A549 (cell line): ENCODE data around the gene PACS1.

ENCODE experiments used
- POLR2A ChIP-seq: IDR thresholded peaks from 2 replicates; pipeline ENCODE4 v1.6.1; 2012; ENCODE audit warnings: mild to moderate bottlenecking, low read length
- ZC3H11A ChIP-seq: fragments of 450-650 bp; IDR thresholded peaks from 2 replicates; pipeline ENCODE4 v1.6.1; 2014; ENCODE audit warnings: antibody characterized with exemption, mild to moderate bottlenecking

GRCh38 chr11:66221012-66221411, 150.9 kb downstream of the PACS1 start:
- no peak for TF ChIP-seq POLR2A
- TF ChIP-seq ZC3H11A, result no peak
